HCT116 (cell line): ENCODE data around the gene RXYLT1. TPM values are rescaled to one million over a fixed set of nuclear protein-coding genes. Genes with fewer than 3 reads are reported as not detected.

Experiments
- ATAC-seq: fragments of 200-7000 bp; cut with Tn5 transposase; 2 replicates; pipeline ENCODE4 v1.9.1; 2020; ENCODE audit warnings: mild to moderate bottlenecking, moderate library complexity
- BruUV-seq: library from RNA; stranded (reverse); fragments of 400-500 nt; replicated peaks from 2 replicates; lab custom pipeline; 2021; lab: Mats Ljungman, UMichigan
- CTCF ChIA-PET: fragments of 300-600 bp; sonication (Branson Sonifier 250); formaldehyde crosslinking; loops from one replicate; lab custom pipeline; 2021; ENCODE audit warnings: antibody characterized with exemption; lab: Charles Lee
- POLR2A ChIA-PET: fragments of 300-600, 350-600 bp; sonication (Branson Sonifier 250); formaldehyde crosslinking; loops from one replicate; lab custom pipeline; 2021; ENCODE audit warnings: antibody characterized with exemption; lab: Charles Lee
- RAD21 ChIA-PET, 2 experiments: fragments of 300-600 bp; sonication (Branson Sonifier 250); formaldehyde crosslinking; loops; one replicate each; lab custom pipeline; 2023; ENCODE audit warnings: low total read pairs in 2 of 2; ENCODE audit not compliant: uncharacterized antibody in 2 of 2, unreplicated experiment in 2 of 2, low non-redundant PET in 1 of 2; lab: Charles Lee
- DNase-seq: peaks from one replicate; pipeline ENCODE4 v3.0.0-alpha.2; 2010; ENCODE audit warnings: low read depth, low spot score
- H2AFZ ChIP-seq: fragments of 200-600 bp; shearing (Covaris generic), sonication (generic); 2 replicates; pipeline ENCODE4 v1.6.1; 2017; ENCODE audit warnings: low read depth, mixed run types, mixed read lengths, antibody characterized with exemption, low read length; ENCODE audit not compliant: poor library complexity, severe bottlenecking
- H3K27ac ChIP-seq: 2 replicates; pipeline ENCODE4 v1.5.1; 2012; ENCODE audit warnings: low read depth, low read length
- H3K27me3 ChIP-seq: fragments of 200-600 bp; sonication (generic); 2 replicates; pipeline ENCODE4 v1.6.1; 2016; ENCODE audit warnings: mixed run types, low read length, mixed read lengths; ENCODE audit not compliant: insufficient read depth
- H3K36me3 ChIP-seq, 2 experiments: fragments of 200-500 bp in 1 of 2; fragments of 200-600 bp in 1 of 2; sonication (Bioruptor generic) in 1 of 2; sonication (generic) in 1 of 2; 2 replicates each; pipeline versions ENCODE4 v1.5.1 to v1.6.1; 2014 to 2016; ENCODE audit warnings: low read length in 2 of 2, inconsistent platforms in 1 of 2, mixed read lengths in 1 of 2, mixed run types in 1 of 2; ENCODE audit not compliant: insufficient read depth in 2 of 2, control insufficient read depth in 1 of 2
- H3K4me1 ChIP-seq, 2 experiments: fragments of 200-600 bp in 1 of 2; sonication (generic) in 1 of 2; 2 replicates each; pipeline versions ENCODE4 v1.5.1 to v1.6.1; 2012 to 2017; ENCODE audit warnings: low read length in 2 of 2, inconsistent platforms in 1 of 2, mild to moderate bottlenecking in 1 of 2, mixed read lengths in 1 of 2, mixed run types in 1 of 2, moderate library complexity in 1 of 2; ENCODE audit not compliant: insufficient read depth in 2 of 2, control insufficient read depth in 1 of 2
- H3K4me2 ChIP-seq: fragments of 200-600 bp; sonication (generic); 2 replicates; pipeline ENCODE4 v1.6.1; 2017; ENCODE audit warnings: mixed run types, low read length, mixed read lengths
- H3K4me3 ChIP-seq, 2 experiments: fragments of 200-600 bp in 1 of 2; sonication (generic) in 1 of 2; replicated peaks in 1 of 2; 2 replicates each; pipeline ENCODE4 v1.5.1; 2011 to 2016; ENCODE audit warnings: low read length in 2 of 2, control low read depth in 1 of 2, low read depth in 1 of 2, mild to moderate bottlenecking in 1 of 2, mixed read lengths in 1 of 2, mixed run types in 1 of 2
- H3K79me2 ChIP-seq: fragments of 200-600 bp; sonication (generic); 2 replicates; pipeline ENCODE4 v1.6.1; 2017; ENCODE audit warnings: mild to moderate bottlenecking, mixed run types, low read length, moderate library complexity, mixed read lengths; ENCODE audit not compliant: insufficient read depth
- H3K9ac ChIP-seq: fragments of 200-600 bp; sonication (generic); 2 replicates; pipeline ENCODE4 v1.6.1; 2016; ENCODE audit warnings: low read length, mixed read lengths
- H3K9me2 ChIP-seq: fragments of 200-600 bp; sonication (generic), shearing (Covaris generic); 2 replicates; pipeline ENCODE4 v1.6.1; 2017; ENCODE audit warnings: mixed run types, mild to moderate bottlenecking, moderate library complexity; ENCODE audit not compliant: insufficient read depth
- H3K9me3 ChIP-seq, 2 experiments: fragments of 200-500 bp in 1 of 2; fragments of 200-600 bp in 1 of 2; sonication (Bioruptor generic) in 1 of 2; sonication (generic) in 1 of 2; 2 replicates each; pipeline ENCODE4 v1.6.1; 2014 to 2017; ENCODE audit warnings: low read length in 2 of 2, mixed read lengths in 2 of 2, inconsistent platforms in 1 of 2, low read depth in 1 of 2, mild to moderate bottlenecking in 1 of 2, mixed run types in 1 of 2, moderate library complexity in 1 of 2; ENCODE audit not compliant: control insufficient read depth in 1 of 2, insufficient read depth in 1 of 2
- H4K20me1 ChIP-seq: fragments of 200-600 bp; sonication (generic), shearing (Covaris generic); 2 replicates; pipeline ENCODE4 v1.6.1; 2017; ENCODE audit warnings: mixed run types, mild to moderate bottlenecking, moderate library complexity; ENCODE audit not compliant: insufficient read depth
- CEBPB ChIP-seq: IDR thresholded peaks from 2 replicates; pipeline ENCODE4 v1.6.1; 2012; ENCODE audit warnings: low read depth
- ELF1 ChIP-seq: IDR thresholded peaks from 2 replicates; pipeline ENCODE4 v1.6.1; 2012; ENCODE audit warnings: low read depth, borderline replicate concordance
- FOSL1 ChIP-seq: IDR thresholded peaks from 2 replicates; pipeline ENCODE4 v1.6.1; 2012; ENCODE audit warnings: low read depth
- TCF7L2 ChIP-seq: IDR thresholded peaks from 2 replicates; pipeline ENCODE4 v1.7.0; 2011; ENCODE audit warnings: borderline replicate concordance, inconsistent platforms; ENCODE audit not compliant: insufficient read depth, insufficient read length; ENCODE audit errors: extremely low read depth
- ZFX ChIP-seq: fragments of 450-650 bp; IDR thresholded peaks from 2 replicates; pipeline ENCODE4 v1.6.1; 2017
- intact Hi-C: fragments of 100-400 bp; cut with micrococcal nuclease; formaldehyde crosslinking; loops from 2 replicates; pipeline ENCODE4 v1.10.0; 2022
- total RNA-seq: library from RNA; stranded (reverse); gene quantifications from one replicate; pipeline ENCODE4 v1.2.1, GENCODE V29; 2021; ENCODE audit not compliant: unreplicated experiment
- TF ChIP-seq, protein P1 (sequence below), 3 experiments: fragments of 200-600 bp in 1 of 3; sonication (generic) in 1 of 3; IDR thresholded peaks in 2 of 3; conservative IDR thresholded peaks in 1 of 3; 2 replicates each; pipeline ENCODE4 v1.5.1; 2012 to 2017; ENCODE audit warnings: low read depth in 2 of 3, low read length in 2 of 3, antibody characterized with exemption in 1 of 3, borderline replicate concordance in 1 of 3, control low read depth in 1 of 3, mild to moderate bottlenecking in 1 of 3, mixed read lengths in 1 of 3, mixed run types in 1 of 3, moderate library complexity in 1 of 3; ENCODE audit not compliant: insufficient read depth in 1 of 3
- TF ChIP-seq, protein P2 (sequence below): IDR thresholded peaks from 2 replicates; pipeline ENCODE4 v1.6.1; 2012; ENCODE audit warnings: low read depth

Gene RXYLT1
- total RNA-seq, 1 experiment from 2014 or later = 23.0 TPM

DNA sequence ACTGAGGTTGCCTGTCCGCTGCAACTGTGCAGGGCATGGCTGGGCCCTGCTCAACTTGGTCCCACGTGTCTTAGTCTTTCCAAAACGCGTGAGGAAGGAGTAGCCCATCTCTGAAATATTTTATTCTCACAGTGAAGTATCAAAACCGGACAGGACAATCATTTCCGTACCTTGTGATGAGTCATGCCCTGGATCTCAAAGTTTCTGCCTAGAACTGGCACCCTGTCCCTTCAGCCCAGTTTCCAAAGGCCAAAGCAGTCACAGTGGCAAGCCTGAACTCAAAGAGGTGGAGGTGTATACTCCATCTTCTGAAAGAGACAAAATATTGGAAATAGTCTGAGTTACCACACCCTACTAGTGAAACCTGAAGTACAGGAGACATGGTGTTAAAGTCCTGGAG is 36.3 kb downstream of the RXYLT1 start (continued):
- TF ChIP-seq, protein P1, sequence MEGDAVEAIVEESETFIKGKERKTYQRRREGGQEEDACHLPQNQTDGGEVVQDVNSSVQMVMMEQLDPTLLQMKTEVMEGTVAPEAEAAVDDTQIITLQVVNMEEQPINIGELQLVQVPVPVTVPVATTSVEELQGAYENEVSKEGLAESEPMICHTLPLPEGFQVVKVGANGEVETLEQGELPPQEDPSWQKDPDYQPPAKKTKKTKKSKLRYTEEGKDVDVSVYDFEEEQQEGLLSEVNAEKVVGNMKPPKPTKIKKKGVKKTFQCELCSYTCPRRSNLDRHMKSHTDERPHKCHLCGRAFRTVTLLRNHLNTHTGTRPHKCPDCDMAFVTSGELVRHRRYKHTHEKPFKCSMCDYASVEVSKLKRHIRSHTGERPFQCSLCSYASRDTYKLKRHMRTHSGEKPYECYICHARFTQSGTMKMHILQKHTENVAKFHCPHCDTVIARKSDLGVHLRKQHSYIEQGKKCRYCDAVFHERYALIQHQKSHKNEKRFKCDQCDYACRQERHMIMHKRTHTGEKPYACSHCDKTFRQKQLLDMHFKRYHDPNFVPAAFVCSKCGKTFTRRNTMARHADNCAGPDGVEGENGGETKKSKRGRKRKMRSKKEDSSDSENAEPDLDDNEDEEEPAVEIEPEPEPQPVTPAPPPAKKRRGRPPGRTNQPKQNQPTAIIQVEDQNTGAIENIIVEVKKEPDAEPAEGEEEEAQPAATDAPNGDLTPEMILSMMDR (IDR thresholded peaks at IDR 0.05 in 2 of 3, conservative IDR thresholded peaks at IDR 0.05 in 1 of 3; ENCODE audit: borderline replicate concordance in 1 of 3, insufficient read depth in 1 of 3, low read depth in 2 of 3, low read length in 2 of 3) = no peak
- TF ChIP-seq ZFX = no peak
- TF ChIP-seq FOSL1 = no peak

DNA sequence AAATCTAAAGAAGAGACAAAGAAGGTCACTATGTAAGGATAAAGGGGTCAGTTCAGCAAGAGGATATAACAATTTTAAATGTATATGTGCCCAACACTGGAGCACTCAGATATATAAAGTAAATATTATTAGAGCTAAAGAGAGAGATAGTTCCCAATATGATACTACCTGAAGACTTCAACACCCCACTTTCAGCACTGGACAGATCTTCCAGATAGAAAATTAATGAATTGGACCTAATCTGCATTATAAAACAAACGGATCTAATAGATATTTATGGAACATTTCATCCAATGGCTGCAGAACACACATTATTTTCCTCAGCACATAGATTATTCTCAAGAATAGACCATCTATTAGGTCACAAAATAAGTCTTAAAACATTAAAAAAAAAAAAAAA is 40.7 kb downstream of the RXYLT1 start:
- DNase-seq = no peak
- no peaks in the 10 kb centered on the region for H3K4me1 ChIP-seq
- no peak overlapping the region for H3K9ac ChIP-seq
- H3K4me2 ChIP-seq = no peak overlapping the region
- H3K79me2 ChIP-seq = no peaks in the 10 kb centered on the region
- no peak overlapping the region for H2AFZ ChIP-seq
- H3K9me3 ChIP-seq = no peaks in the 10 kb centered on the region
- H3K27ac ChIP-seq = no peak overlapping the region
- POLR2A ChIA-PET = no interaction called here
- H3K36me3 ChIP-seq = no peaks in the 10 kb centered on the region
- BruUV-seq = no TSS peak
- no peak overlapping the region for H3K4me3 ChIP-seq
- no peak for ATAC-seq
- no peaks in the 10 kb centered on the region for H3K27me3 ChIP-seq
- H4K20me1 ChIP-seq = no peaks in the 10 kb centered on the region
- no peaks in the 10 kb centered on the region for H3K9me2 ChIP-seq
- CTCF ChIA-PET = no interaction called here
- RAD21 ChIA-PET = no interaction called here
- intact Hi-C loops = loop anchor here (10.0 kb wide), 2 partner anchors 874 to 934 kb away; partner anchors contain the start of gene GNS
- TF ChIP-seq TCF7L2 (no peak), ELF1 (no peak), CEBPB (no peak)
- TF ChIP-seq, protein P2, sequence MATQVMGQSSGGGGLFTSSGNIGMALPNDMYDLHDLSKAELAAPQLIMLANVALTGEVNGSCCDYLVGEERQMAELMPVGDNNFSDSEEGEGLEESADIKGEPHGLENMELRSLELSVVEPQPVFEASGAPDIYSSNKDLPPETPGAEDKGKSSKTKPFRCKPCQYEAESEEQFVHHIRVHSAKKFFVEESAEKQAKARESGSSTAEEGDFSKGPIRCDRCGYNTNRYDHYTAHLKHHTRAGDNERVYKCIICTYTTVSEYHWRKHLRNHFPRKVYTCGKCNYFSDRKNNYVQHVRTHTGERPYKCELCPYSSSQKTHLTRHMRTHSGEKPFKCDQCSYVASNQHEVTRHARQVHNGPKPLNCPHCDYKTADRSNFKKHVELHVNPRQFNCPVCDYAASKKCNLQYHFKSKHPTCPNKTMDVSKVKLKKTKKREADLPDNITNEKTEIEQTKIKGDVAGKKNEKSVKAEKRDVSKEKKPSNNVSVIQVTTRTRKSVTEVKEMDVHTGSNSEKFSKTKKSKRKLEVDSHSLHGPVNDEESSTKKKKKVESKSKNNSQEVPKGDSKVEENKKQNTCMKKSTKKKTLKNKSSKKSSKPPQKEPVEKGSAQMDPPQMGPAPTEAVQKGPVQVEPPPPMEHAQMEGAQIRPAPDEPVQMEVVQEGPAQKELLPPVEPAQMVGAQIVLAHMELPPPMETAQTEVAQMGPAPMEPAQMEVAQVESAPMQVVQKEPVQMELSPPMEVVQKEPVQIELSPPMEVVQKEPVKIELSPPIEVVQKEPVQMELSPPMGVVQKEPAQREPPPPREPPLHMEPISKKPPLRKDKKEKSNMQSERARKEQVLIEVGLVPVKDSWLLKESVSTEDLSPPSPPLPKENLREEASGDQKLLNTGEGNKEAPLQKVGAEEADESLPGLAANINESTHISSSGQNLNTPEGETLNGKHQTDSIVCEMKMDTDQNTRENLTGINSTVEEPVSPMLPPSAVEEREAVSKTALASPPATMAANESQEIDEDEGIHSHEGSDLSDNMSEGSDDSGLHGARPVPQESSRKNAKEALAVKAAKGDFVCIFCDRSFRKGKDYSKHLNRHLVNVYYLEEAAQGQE = no peak
